SKM-1 (cell line): ENCODE data around the gene MT1X.
"Not testable (repeated sequence)": the region's sequence is repeated elsewhere in the genome, so short reads cannot be mapped to it uniquely, and the experiment has no call there.

Experiments
- DNase-seq: peaks from one replicate; lab custom pipeline; 2025; ENCODE audit not compliant: unreplicated experiment; lab: John Stamatoyannopoulos, UW

The MT1X gene

DNA sequence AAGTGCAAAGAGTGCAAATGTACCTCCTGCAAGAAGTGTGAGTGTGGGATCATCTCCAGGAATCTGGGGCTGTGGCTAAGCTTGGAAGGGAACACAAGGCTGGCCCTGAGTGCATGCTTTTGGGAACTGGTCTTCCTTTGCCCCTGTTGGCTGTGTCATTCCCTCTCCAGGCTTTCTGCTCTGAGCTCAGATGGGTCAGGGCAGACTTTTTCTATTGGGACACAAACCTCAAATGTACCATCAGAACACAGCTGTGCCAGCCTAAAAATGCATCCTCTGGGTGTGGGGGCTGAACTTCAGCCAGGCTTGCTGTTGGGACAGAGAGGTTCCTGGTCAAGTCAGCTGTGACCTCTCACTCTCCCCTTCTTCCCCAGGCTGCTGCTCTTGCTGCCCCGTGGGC, 29.7 kb upstream of the MT1X start:
- DNase-seq, result no peak

DNA sequence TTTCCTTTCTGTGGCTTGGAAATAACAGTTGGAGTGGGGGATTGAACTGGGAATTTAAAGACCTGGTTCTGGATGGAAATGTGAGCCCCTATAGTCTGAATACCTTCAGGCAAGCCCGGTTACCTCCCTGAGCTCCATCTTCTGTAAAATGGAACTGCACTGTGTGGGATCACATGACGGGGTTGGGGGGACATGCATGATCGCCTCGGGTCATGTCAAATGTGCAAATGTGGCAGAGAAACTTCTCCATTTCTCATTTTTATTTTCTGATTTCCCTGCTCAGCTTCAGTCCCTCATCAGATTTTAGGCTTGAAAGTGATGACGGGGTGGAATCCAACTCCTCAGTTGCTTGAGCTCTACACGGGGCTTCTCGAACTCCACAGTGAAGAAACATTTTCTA, 29.1 kb upstream of the MT1X start:
- no peak for DNase-seq

DNA sequence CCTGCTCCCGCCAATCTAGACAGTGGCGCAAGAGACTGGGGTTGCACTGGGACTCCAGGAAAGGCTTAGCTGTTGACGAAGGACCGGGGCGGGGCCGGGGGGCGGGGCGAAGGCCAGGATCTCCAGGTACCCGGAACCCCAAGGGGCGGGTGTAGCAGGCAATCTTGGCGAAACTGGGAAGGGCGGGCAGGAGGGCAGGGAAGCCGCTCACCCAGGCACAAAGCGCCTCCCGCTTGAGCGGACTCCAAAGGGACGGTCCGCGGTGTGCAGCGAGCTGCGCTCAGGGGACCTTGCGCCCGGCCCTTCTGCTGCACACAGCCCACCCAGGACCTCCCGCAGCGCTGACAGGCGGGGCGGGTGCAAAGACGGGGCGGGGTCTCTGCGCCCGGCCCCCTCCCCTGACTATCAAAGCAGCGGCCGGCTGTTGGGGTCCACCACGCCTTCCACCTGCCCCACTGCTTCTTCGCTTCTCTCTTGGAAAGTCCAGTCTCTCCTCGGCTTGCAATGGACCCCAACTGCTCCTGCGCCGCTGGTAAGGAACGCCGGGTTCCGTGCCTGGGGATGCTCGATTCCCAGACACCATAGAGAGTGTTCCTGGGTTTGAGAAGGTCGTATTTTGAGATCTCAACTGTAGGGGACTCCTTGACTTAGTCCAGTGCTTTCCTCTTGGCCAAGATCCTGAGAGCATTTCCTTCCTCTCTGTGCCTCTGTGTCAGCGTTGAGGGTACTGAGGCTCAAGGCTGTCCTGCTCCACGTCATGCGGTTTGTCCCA, 24.5 kb upstream of the MT1X start, which contains the start of gene MT1F:
Gene MT1F (plus strand): TSS at position 405 of the 772 bp plus-strand sequence. CDS start 100 bp downstream, at position 505.
- peak; percentile 23 for DNase-seq

DNA sequence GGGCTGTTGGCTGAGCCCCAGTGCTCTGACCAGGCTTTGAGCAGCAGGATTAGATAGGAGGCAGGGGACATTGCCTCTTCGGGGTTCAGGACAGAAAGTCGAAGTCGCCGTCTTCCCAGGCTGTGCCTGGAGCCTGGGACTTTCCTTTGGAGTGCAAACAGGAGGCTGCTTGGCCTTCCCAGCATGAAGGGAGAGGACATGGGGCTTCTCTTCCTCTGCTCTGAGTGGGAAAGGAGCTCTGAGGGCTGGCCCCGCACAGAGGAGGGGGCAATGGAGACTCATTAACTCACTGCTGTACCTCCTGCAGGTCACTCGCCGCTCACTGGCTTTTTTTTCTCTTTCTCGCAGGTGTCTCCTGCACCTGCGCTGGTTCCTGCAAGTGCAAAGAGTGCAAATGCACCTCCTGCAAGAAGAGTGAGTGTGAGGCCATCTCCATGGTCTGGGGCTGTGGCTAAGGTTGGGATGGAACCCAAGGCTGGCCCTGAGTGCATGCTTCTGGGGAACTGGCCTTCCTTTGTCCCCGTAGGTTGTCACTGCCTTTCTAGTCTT, 23.9 kb upstream of the MT1X start:
- DNase-seq, result no peak

DNA sequence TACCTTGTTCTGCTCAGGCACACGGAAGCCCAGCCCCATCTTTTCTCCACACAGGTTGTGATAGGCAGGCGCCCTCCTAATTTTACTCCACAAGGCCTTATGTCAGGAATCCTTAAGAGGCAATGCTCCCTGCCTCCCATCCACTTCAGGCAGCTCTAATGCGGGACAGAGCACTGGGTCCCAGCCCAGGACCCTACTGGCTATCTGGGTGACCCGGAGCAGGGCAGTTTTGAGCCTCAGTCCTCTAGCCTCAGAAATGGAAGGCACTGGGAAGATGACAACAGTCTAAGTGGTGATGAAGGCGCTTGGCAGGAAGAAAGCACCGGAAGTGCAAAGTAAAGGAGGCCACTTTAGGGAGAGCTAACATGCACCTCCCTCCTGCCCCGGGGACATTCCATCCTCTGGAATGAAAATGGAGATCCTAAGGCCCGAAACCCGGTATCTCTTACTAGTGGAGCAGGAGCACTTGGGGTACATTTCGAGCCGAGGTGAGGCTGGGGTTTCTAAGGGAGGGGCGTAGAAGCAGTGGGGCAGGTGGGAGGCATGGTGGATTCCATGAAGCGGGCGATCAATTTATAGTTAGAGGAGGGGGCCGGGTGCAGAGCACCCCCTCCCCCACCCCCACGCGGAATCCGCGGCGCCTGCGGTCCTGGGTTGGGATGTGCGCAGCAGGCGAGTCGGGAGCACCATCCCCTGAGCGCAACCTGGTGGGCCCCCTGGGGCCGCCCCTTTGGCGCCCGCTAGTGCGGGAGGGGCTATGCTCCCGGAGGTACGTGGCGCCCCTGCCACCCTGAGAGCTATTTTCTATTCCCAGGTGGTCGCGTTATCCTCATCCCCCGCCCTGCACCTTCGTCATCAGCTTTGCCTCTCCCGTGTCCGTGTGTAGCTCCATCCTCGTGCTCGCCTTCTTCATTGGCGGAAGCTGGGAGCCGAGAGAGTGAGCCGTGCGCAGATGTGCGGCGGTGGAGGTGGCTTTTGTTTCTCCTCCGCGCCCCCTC, 19.6 kb upstream of the MT1X start:
- DNase-seq, result no peak

DNA sequence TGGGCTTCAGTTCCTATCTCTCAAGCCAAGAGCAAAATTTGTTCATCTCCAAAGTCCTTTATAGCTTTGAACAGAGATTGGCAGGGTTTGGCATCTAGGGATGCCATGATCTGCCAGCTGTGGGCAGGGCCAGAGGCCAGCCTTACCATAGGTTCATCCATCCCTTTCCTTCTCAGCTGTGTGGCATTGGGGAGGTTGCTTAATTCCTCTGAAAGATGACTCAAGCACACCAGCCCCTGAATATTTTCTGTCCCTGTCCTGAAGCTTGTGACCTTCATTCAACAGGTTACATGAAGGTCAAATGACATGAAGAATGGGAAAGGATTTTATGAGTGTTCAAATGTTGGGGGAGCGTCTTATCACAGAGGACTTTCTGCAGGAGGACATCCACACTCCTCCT, 17.8 kb upstream of the MT1X start:
- DNase-seq, result no peak

DNA sequence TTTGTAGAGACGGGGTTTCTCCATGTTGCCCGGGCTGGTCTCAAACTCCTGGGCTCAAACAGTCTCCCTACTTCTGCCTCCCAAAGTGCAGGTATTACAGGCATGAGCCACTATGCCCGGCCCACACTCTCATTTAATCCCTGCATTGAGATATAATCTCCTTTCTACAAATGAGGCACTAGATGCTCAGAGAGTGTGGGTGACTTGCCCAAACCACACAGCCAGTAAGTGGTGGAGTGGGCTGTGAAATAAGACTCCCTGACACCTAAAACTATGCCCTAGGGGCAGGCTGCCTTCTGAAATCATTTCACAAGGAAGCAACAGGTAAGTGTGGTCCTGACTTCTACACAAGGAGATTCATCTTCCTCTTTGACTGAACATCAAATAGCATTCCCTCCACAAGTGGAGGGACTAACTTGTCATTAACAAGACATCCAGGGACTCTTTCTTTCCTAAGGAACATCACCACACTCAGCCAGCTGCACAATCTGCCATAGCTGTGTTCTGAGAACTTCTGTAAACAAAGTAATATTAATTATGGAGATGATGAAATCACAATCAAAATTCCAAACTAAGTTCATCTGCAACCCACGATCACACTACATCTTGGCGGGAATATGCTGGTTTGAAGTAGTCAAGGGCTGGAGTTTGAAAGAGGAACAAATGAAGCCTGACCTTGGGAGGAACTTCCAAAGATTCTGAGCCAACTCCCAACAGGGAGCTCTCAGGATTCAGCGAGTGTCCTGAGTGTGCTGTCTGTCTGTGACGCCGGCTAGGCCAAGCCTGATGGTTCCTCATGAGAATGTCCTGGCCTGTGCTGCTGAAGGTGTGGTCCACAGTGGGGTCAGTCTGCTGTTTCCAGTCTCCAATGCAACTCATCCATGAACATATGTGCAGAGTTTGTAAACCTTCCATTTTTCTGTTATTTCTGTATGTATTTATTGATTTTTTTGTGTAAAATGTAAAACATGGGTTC, 16.7 kb upstream of the MT1X start:
- not testable (repeated sequence) for DNase-seq

DNA sequence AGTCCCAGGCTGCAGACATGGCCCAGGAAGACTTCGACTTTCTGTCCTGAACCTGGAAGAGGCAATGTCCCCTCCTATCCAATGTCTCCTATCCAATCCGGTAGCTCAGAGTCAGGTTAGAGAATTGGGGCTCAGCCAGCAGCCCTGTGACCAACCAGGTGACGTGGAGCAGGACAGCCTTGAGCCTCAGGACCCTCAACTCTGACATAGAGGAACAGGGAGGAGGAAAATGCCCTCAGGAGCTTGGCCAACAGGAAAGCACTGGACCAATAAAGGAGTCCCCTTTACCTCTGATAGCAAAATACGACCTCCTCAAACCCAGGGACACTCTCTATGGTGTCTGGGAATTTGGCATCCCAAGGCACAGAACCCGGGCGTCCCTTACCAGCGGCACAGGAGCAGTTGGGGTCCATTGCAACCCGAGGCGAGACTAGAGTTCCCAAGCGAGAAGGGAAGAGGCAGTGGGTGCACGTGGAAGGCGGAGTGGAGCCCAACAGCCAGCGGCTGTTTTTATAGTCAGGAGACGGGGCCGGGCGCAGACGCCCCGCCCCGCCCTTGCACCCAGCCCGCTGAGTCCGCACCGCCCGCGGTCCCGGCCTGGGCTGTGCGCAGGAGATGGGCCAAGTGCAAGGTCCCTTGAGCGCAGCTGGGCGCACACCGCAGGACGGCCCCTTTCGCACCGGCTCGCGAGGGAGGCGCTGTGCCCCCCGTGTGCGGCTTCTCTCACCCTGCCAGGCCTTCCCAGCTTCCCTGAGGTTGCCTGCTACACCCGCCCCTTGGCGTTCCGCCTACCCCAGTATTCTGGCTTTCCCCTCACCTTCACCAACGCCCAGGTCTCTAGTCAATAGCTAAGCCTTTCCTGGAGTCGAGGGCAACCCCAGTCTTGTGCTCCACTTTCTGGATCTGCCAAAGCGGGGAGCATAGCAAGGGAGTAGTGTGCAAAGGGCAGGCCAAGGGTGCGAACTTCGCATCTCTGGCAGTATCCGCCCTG, 14.4 kb upstream of the MT1X start, which contains the start of gene MT1G:
Gene MT1G (minus strand): TSS at position 485 of the 991 bp plus-strand sequence. CDS start 72 bp downstream, at position 413.
- no peak for DNase-seq

DNA sequence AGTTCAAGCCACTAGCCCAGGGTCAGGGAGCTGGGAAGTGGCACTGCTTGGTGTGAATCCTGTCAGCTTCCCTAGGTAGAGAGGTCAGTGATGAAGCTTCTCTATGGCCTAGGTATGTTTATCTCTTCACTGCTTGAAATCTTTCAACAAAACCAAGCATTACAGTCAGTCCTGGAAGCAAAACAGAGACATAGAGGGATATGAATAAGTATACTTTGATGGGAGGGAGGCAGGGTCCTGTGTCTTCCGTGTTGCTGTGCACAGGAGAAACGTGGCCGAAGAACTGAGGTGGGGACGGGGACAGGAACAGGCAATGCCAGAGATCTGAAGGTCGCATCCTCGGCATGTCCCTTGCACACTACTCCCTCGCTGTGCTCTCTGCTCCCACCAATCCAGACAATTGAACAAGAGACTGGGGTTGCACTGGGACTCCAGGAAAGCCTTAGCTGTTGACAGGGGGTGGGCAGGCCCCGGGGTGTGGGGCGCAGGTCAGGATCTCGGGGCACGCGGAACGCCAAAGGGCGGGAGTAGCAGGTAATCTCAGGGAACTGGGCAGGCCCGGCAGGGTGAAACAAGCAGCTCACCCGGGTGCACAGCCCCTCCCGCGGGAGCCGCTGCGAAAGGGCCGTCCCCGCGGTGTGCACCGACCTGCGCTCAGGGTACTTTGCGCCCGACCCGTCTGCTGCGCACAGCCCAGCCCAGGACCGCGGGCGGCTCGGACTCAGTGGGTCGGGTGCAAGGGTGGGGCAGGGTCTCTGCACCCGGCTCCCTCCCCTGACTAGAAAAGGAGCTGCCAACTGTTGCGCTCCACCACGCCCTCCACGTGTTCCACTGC, 13.0 kb upstream of the MT1X start, which contains the start of gene MT1H:
Gene MT1H (plus strand): TSS at position 810 of the 835 bp plus-strand sequence. CDS start 71 bp downstream, outside the sequence.
- no peak for DNase-seq

DNA sequence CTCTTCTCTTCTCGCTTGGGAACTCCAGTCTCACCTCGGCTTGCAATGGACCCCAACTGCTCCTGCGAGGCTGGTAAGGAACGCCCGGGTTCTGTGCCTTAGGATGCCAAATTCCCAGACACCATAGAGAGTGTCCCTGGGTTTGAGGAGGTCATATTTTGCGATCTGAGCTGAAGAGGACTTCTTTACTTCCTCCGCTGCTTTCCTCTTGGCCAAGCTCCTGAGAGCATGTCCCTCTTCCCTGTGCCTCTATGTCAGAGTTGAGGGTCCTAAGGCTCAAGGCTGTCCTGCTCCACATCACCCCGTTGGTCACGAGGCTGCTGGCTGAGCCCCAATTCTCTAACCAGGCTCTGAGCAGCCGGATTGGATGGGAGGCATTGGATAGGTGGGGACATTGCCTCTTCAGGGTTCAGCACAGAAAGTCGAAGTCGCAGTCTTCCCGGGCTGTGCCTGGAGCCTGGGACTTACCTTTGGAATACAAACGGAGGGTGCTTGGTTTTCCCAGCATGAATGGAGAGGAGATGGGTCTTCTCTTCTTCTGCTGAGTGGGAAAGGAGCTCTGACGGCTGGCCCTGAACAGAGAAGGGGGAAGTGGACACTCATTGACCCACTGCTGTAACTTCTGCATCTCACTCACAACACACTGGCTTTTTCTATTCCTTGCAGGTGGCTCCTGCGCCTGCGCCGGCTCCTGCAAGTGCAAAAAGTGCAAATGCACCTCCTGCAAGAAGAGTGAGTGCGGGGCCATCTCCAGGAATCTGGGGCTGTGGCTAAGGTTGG, 12.2 kb upstream of the MT1X start:
- DNase-seq, result no peak

DNA sequence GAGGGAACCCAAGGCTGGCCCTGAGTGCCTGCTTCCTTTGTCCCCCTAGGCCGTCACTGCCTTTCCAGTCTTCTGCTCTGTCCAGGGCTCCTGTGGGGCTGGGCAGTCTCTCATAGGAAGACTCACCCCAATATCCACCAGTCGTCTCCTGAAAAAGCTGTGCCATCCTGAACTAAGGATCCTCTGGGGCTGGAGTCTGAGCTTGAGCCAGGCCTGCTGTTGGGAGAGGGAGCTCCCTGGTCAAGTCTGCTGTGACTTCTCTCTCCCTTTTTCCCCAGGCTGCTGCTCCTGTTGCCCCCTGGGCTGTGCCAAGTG, 11.7 kb upstream of the MT1X start:
- no peak for DNase-seq

DNA sequence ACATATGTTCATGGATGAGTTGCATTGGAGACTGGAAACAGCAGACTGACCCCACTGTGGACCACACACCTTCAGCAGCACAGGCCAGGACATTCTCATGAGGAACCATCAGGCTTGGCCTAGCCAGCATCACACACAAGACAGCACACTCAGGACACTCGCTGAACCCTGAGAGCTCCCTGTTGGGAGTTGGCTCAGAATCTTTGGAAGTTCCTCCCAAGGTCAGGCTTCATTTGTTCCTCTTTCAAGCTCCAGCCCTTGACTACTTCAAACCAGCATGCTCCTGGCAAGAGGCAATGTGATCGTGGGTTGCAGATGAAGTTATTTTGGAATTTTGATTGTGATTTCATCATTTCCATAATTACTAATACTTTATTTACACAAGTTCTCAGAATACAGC, 10.6 kb upstream of the MT1X start:
- DNase-seq, result not testable (repeated sequence)

DNA sequence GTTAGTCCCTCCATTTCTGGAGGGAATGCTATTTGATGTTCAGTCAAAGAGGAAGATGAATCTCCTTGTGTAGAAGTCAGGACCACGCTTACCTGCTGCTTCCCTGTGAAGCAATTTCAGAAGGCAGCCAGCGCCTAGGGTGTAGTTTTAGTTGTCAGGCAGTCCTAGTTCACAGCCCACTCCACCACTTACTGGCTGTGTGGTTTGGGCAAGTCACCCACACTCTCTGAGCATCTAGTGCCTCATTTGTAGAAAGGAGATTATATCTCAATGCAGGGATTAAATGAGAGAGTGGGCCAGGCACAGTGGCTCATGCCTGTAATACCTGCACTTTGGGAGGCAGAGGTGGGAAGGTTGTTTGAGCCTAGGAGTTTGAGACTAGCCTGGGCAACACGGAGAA, 10.1 kb upstream of the MT1X start:
- DNase-seq, result not testable (repeated sequence)

DNA sequence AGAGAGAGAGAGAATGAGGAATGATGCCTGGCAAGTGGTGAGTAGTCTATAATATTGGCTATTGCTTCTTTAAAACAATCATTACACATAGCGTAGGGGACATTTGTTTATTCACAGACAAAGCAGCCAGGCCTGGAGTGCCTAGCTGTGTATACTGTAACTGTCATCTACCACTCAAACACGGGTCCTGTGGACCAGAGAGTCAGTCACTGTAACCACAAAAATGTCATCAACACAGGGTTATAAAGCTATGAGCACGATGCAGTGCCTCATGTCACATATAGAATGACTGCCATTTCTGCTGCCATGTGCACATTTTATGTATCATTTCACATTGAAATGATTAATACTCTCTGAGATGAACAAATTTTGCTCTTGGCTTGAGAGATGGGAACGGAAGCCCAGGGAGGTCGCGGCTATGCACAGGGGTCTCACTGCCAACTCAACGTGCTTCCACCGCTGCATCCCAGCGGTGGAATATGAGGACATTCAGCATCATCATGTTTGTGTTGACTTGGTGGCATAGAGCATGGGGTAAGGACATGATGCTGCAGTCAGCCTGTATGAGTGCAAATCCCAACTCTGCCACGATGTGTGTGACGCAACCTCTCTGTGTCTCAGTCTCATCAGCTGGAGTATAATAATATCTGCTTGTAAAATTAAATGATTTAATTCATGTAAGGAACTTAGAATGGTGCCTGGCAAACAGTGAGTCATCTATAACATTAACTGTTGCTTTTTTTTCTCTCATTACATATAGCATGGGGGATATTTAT, 9.3 kb upstream of the MT1X start:
- no peak for DNase-seq

DNA sequence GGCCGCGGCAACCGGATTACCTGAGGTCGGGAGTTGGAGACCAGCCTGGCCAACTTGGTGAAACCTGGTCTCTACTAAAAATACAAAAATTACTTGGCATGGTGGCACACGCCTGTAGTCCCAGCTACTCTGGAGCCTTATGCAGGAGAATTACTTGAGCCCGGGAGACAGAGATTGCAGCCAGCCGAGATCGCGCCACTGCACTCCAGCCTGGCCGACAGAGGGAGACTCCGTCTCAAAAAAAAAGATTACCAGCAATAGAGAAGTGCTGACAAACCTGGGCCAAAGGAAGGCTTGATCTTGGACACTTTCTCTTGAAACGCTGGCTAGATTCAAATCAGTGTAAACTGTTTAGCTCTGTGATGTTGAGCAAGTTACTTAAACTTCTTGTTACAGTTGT, 8.3 kb upstream of the MT1X start:
- peak; percentile 9 for DNase-seq

DNA sequence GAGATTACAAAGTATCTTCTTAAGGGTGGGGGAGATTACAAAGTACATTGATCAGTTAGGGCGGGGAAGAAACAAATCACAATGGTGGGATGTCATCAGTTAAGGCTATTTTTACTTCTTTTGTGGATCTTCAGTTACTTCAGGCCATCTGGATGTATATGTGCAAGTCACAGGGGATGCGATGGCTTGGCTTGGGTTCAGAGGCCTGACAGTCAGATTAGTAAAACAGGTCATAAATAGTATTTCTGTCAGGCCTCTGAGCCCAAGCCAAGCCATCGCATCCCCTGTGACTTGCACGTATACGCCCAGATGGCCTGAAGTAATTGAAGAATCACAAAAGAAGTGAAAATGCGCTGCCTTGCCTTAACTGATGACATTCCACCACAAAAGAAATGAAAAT, 7.7 kb upstream of the MT1X start:
- not testable (repeated sequence) for DNase-seq
